ENCODE data around the gene FABP1. TPM values are rescaled to one million over a fixed set of nuclear protein-coding genes. Genes with fewer than 3 reads are reported as not detected.

FABP1 gene
- polyA plus RNA-seq, 2 of the 4 experiments (the other 2 are of a cell fraction) = not detected

GRCh38 chr2:88122141-88122884 is 5.5 kb downstream of the FABP1 start:
- Histone ChIP-seq H3K4me3 (no peak overlapping the region), H3K4me2 (no peak overlapping the region), H3K27ac (no peak overlapping the region), H3K4me1 (no peaks in the 10 kb centered on the region), H3K9me3 (no peaks in the 10 kb centered on the region)
- FAIRE-seq (no peak), ATAC-seq (no peak), DNase-seq (ENCODE audit: low read depth in 1 of 2, low spot score in 1 of 2) (no peak)
- WGBS (ENCODE audit: missing lambda C conversion rate) = 15% methylated on average over 8 of the region's 8 CpGs
- CTCF ChIA-PET = interaction anchor here (1.0 to 1.1 kb wide), 2 partner anchors 9 to 38 kb away, joined by 3 to 5 read pairs; no protein-coding TSS in a partner anchor
- no peak for TF ChIP-seq FOXS1 (CRISPR knock-in tag; IDR thresholded peaks at IDR 0.05)
- no peak for TF ChIP-seq ELK1 (IDR thresholded peaks at IDR 0.05; ENCODE audit: low read depth, low read length)
- TF ChIP-seq MAFK (IDR thresholded peaks at IDR 0.05; ENCODE audit: partially characterized antibody) = no peak
- TF ChIP-seq CHD2 (IDR thresholded peaks at IDR 0.05; ENCODE audit: low read length, partially characterized antibody) = no peak
- POLR2A ChIA-PET = no interaction called here

GRCh38 chr2:88121678-88122077 is 6.2 kb downstream of the FABP1 start:
- WGBS (ENCODE audit: missing lambda C conversion rate) = 37% methylated on average over 4 of the region's 4 CpGs
- no peak overlapping the region for H3K4me3 ChIP-seq
- no peak for ATAC-seq
- ChIA-PET CTCF (interaction anchor here (1.0 kb wide), 1 partner anchor 10 kb away, joined by 5 read pairs; no protein-coding TSS in a partner anchor), POLR2A (no interaction called here)
- no peak for FAIRE-seq
- TF ChIP-seq EHF (CRISPR knock-in tag; IDR thresholded peaks at IDR 0.05) = no peak
- TF ChIP-seq E2F6 (IDR thresholded peaks at IDR 0.05; ENCODE audit: borderline replicate concordance, low read depth) = no peak
- TF ChIP-seq NR3C1 (IDR thresholded peaks at IDR 0.05) = no peak
- TF ChIP-seq RARB (CRISPR knock-in tag; IDR thresholded peaks at IDR 0.05) = no peak
- TF ChIP-seq PHF8 (IDR thresholded peaks at IDR 0.05; ENCODE audit: borderline replicate concordance, low read depth) = no peak
- no peak for TF ChIP-seq USF2 (IDR thresholded peaks at IDR 0.05)
- TF ChIP-seq MAX (IDR thresholded peaks at IDR 0.05) = no peak
- TF ChIP-seq MYC (IDR thresholded peaks at IDR 0.05; ENCODE audit: borderline replicate concordance, low read length) = no peak
- TF ChIP-seq CBX8 (IDR thresholded peaks at IDR 0.05) = no peak
- TF ChIP-seq PBX3 (IDR thresholded peaks at IDR 0.05) = no peak
- TF ChIP-seq TP53 (CRISPR knock-in tag; IDR thresholded peaks at IDR 0.05) = no peak
- TF ChIP-seq JUNB (IDR thresholded peaks at IDR 0.05) = no peak
- H3K4me1 ChIP-seq = no peaks in the 10 kb centered on the region
- no peak overlapping the region for H3K4me2 ChIP-seq
- no peak overlapping the region for H3K27ac ChIP-seq
- no peak for DNase-seq (ENCODE audit: low read depth in 1 of 2, low spot score in 1 of 2)
- no peaks in the 10 kb centered on the region for H3K9me3 ChIP-seq

- 3% methylated on average over 4 of the region's 4 CpGs for WGBS (ENCODE audit: missing lambda C conversion rate)
- ChIA-PET CTCF (interaction anchor here (1.4 to 1.8 kb wide), 2 partner anchors 42 to 57 kb away, joined by 3 to 6 read pairs; no protein-coding TSS in a partner anchor), POLR2A (no interaction called here)
- H3K27ac ChIP-seq = no peak overlapping the region
- TF ChIP-seq FOXS1 (CRISPR knock-in tag; IDR thresholded peaks at IDR 0.05) (no peak), FOSB (CRISPR knock-in tag; IDR thresholded peaks at IDR 0.05) (no peak), PBX3 (IDR thresholded peaks at IDR 0.05) (no peak), RAD21 (conservative IDR thresholded peaks at IDR 0.05 in 1 of 2, IDR thresholded peaks at IDR 0.05 in 1 of 2) (no peak), RCOR1 (IDR thresholded peaks at IDR 0.05; ENCODE audit: low read depth, low read length) (no peak), RFX5 (IDR thresholded peaks at IDR 0.05) (no peak), NPAS2 (CRISPR knock-in tag; IDR thresholded peaks at IDR 0.05; ENCODE audit: borderline replicate concordance) (no peak)
- no peak overlapping the region for H3K4me3 ChIP-seq
- H3K4me2 ChIP-seq = no peak overlapping the region
- no peak for DNase-seq (ENCODE audit: low read depth in 1 of 2, low spot score in 1 of 2)
- no peaks in the 10 kb centered on the region for H3K9me3 ChIP-seq
- no peak for FAIRE-seq
- H3K4me1 ChIP-seq = no peaks in the 10 kb centered on the region
- no peak for ATAC-seq
These were observed 9.9 kb downstream of the FABP1 start for GRCh38 chr2:88117973-88118372.
